HG02678 (cell line): ENCODE measurements around the gene ZNF547.

ENCODE experiments used
- ATAC-seq: cut with Tn5 transposase; IDR thresholded peaks from one replicate; pipeline ENCODE4 v1.9.1; 2021; ENCODE audit warnings: mild to moderate bottlenecking, moderate library complexity; ENCODE audit not compliant: unreplicated experiment

ZNF547 gene

GRCh38 chr19:57362997-57363687 lies at the start of gene ZNF547, which contains the start of gene TRAPPC2B:
Gene ZNF547 (plus strand): TSS chr19:57363551. CDS start chr19:57368556, 5,005 bp downstream.
Gene TRAPPC2B (plus strand): TSS chr19:57363551. CDS start chr19:57364834, 1,283 bp downstream.
- ATAC-seq = peak; percentile 96

GRCh38 chr19:57314146-57314545 lies 49.2 kb upstream of the ZNF547 start:
- ATAC-seq = no peak

- ATAC-seq = no peak
Observed at GRCh38 chr19:57317503-57317902, 45.8 kb upstream of the ZNF547 start.

GRCh38 chr19:57319869-57320179 lies 43.5 kb upstream of the ZNF547 start:
- no peak for ATAC-seq

- peak; percentile 99 for ATAC-seq
Observed at GRCh38 chr19:57320180-57321084, 42.9 kb upstream of the ZNF547 start, which contains the start of gene ZNF543. Gene ZNF543 (plus strand): TSS chr19:57320472. CDS start chr19:57320854, 382 bp downstream.

- no peak for ATAC-seq
Observed at GRCh38 chr19:57321116-57321515, 42.2 kb upstream of the ZNF547 start.

- ATAC-seq = no peak
Observed at GRCh38 chr19:57321751-57322150, 41.6 kb upstream of the ZNF547 start.

GRCh38 chr19:57324992-57325391 lies 38.4 kb upstream of the ZNF547 start:
- ATAC-seq = no peak

GRCh38 chr19:57327993-57328392 lies 35.4 kb upstream of the ZNF547 start:
- ATAC-seq = no peak

GRCh38 chr19:57334191-57334590 lies 29.2 kb upstream of the ZNF547 start:
- no peak for ATAC-seq

GRCh38 chr19:57338877-57339276 lies 24.5 kb upstream of the ZNF547 start:
- ATAC-seq = no peak

- ATAC-seq = no peak
Observed at GRCh38 chr19:57342582-57342981, 20.8 kb upstream of the ZNF547 start.

GRCh38 chr19:57348136-57348535 lies 15.2 kb upstream of the ZNF547 start:
- ATAC-seq = no peak

GRCh38 chr19:57350877-57351805 lies 12.2 kb upstream of the ZNF547 start, which contains the start of gene ZNF304:
Gene ZNF304 (plus strand): TSS chr19:57351271. CDS start chr19:57351665, 394 bp downstream.
- peak; percentile 98 for ATAC-seq

- ATAC-seq = no peak
Observed at GRCh38 chr19:57351867-57352266, 11.5 kb upstream of the ZNF547 start.

GRCh38 chr19:57355916-57356315 lies 7.4 kb upstream of the ZNF547 start:
- ATAC-seq = no peak

GRCh38 chr19:57357406-57357805 lies 5.9 kb upstream of the ZNF547 start:
- no peak for ATAC-seq

GRCh38 chr19:57359300-57359699 lies 4.1 kb upstream of the ZNF547 start:
- ATAC-seq = no peak

- ATAC-seq = no peak
Observed at GRCh38 chr19:57362419-57362818, 932 bp upstream of the ZNF547 start.

GRCh38 chr19:57363688-57364181 lies 384 bp downstream of the ZNF547 start:
- ATAC-seq = no peak

- no peak for ATAC-seq
Observed at GRCh38 chr19:57366776-57367175, 3.4 kb downstream of the ZNF547 start.
